Fibroblast of lung (primary cell): ENCODE measurements around the gene TBRG4. TPM values are rescaled to one million over a fixed set of nuclear protein-coding genes. Genes with fewer than 3 reads are reported as not detected.

ENCODE experiments used
- DNase-seq, 2 donors: peaks; one replicate each; pipeline versions ENCODE4 v3.0.0 to v3.0.0-alpha.2; 2010; ENCODE audit warnings: low read depth in 2 of 2
- H2AFZ ChIP-seq: 2 replicates; pipeline ENCODE4 v1.5.1; 2012; ENCODE audit warnings: low read length, control low read depth, inconsistent platforms
- H3K27ac ChIP-seq: 2 replicates; pipeline ENCODE4 v1.5.1; 2011; ENCODE audit warnings: low read length, control low read depth; ENCODE audit not compliant: insufficient read depth
- H3K27me3 ChIP-seq: 2 replicates; pipeline ENCODE4 v1.5.1; 2011; ENCODE audit warnings: mild to moderate bottlenecking, low read length; ENCODE audit not compliant: control insufficient read depth, insufficient read depth
- H3K36me3 ChIP-seq: 2 replicates; pipeline ENCODE4 v1.5.1; 2011; ENCODE audit warnings: low read length; ENCODE audit not compliant: control insufficient read depth, insufficient read depth
- H3K4me1 ChIP-seq: 2 replicates; pipeline ENCODE4 v1.5.1; 2011; ENCODE audit warnings: low read length; ENCODE audit not compliant: control insufficient read depth, insufficient read depth; ENCODE audit errors: extremely low read depth
- H3K4me2 ChIP-seq: 2 replicates; pipeline ENCODE4 v1.5.1; 2011; ENCODE audit warnings: low read length, control low read depth; ENCODE audit not compliant: insufficient read depth; ENCODE audit errors: extremely low read depth
- H3K4me3 ChIP-seq, 4 experiments: fragments of 200-600 bp in 1 of 4; sonication (generic) in 1 of 4; replicated peaks in 1 of 4; 2 replicates each; pipeline ENCODE4 v1.5.1; 2011 to 2016; ENCODE audit warnings: low read length in 4 of 4, low read depth in 3 of 4, mild to moderate bottlenecking in 3 of 4, control low read depth in 2 of 4, inconsistent platforms in 1 of 4, mixed read lengths in 1 of 4; ENCODE audit not compliant: insufficient read depth in 1 of 4; ENCODE audit errors: control extremely low read depth in 1 of 4
- H3K79me2 ChIP-seq: 2 replicates; pipeline ENCODE4 v1.5.1; 2012; ENCODE audit warnings: mild to moderate bottlenecking, low read length, inconsistent platforms; ENCODE audit not compliant: control insufficient read depth, insufficient read depth
- H3K9ac ChIP-seq: 2 replicates; pipeline ENCODE4 v1.5.1; 2011; ENCODE audit warnings: mild to moderate bottlenecking, low read length, control low read depth; ENCODE audit not compliant: insufficient read depth
- H3K9me3 ChIP-seq: 2 replicates; pipeline ENCODE4 v1.5.1; 2012; ENCODE audit warnings: low read depth, low read length; ENCODE audit not compliant: control insufficient read depth, insufficient read depth
- H4K20me1 ChIP-seq: 2 replicates; pipeline ENCODE4 v1.5.1; 2011; ENCODE audit warnings: low read length; ENCODE audit not compliant: control insufficient read depth, insufficient read depth; ENCODE audit errors: extremely low read depth
- CTCF ChIP-seq, 2 donors: IDR thresholded peaks in 1 of 2; conservative IDR thresholded peaks in 1 of 2; 1 replicate in 1 of 2; 2 replicates in 1 of 2; pipeline ENCODE4 v1.5.1; 2011 to 2012; ENCODE audit warnings: low read length in 2 of 2, control low read depth in 1 of 2, inconsistent platforms in 1 of 2, low read depth in 1 of 2, mild to moderate bottlenecking in 1 of 2
- EZH2 ChIP-seq: IDR thresholded peaks from 2 replicates; pipeline ENCODE4 v1.5.1; 2012; ENCODE audit warnings: low read length, control low read depth, mild to moderate bottlenecking; ENCODE audit errors: missing control alignments
- polyA plus RNA-seq, 2 donors: library from polyadenylated mRNA; depleted of rRNA in 1 of 2; stranded (reverse) in 1 of 2; unstranded in 1 of 2; fragments of >200 nt; gene quantifications; 2 replicates each; pipeline ENCODE4 v1.2.1, GENCODE V29; 2011 to 2012; ENCODE audit warnings: missing spikeins in 1 of 2
- total RNA-seq: library from RNA; depleted of rRNA; stranded (reverse); fragments of >200 nt; gene quantifications from 2 replicates; pipeline ENCODE4 v1.2.1, GENCODE V29; 2014

TBRG4 gene
- total and polyA plus RNA-seq, 2 donors (not counting 1 experiment from before 2014, with no cell fraction given), result 27.4 to 52.2 TPM

GRCh38 chr7:45112648-45113047 is 1.2 kb upstream of the TBRG4 start:
- no peaks in the 10 kb centered on the region for H3K9me3 ChIP-seq
- peak overlapping the region in 3 of 4 experiments; percentile 88 to 92 (median 91) for H3K4me3 ChIP-seq
- H3K36me3 ChIP-seq, result peaks cover 11% of the 10 kb centered on the region
- no peak overlapping the region for H2AFZ ChIP-seq
- no peak overlapping the region for H3K27ac ChIP-seq
- peaks cover 7% of the 10 kb centered on the region for H3K27me3 ChIP-seq
- no peak overlapping the region for H3K9ac ChIP-seq
- peak; percentile 50 to 71 for DNase-seq
- TF ChIP-seq EZH2, result no peak
- TF ChIP-seq CTCF (conservative IDR thresholded peaks at IDR 0.05 in 1 of 2, IDR thresholded peaks at IDR 0.05 in 1 of 2; ENCODE audit: low read depth in 1 of 2, low read length in 2 of 2), result no peak
- peaks cover 7% of the 10 kb centered on the region for H3K4me1 ChIP-seq
- H3K79me2 ChIP-seq, result peaks cover 36% of the 10 kb centered on the region
- H4K20me1 ChIP-seq, result no peaks in the 10 kb centered on the region
- peak overlapping the region; percentile 69 for H3K4me2 ChIP-seq

GRCh38 chr7:45108863-45109262 is 2.6 kb downstream of the TBRG4 start:
- no peak overlapping the region for H3K4me2 ChIP-seq

GRCh38 chr7:45107356-45107755 is 4.1 kb downstream of the TBRG4 start:
- no peak overlapping the region for H3K4me2 ChIP-seq
- H4K20me1 ChIP-seq, result no peaks in the 10 kb centered on the region
- peaks cover 30% of the 10 kb centered on the region for H3K36me3 ChIP-seq

More at GRCh38 chr7:45108863-45109262, 2.6 kb downstream of the TBRG4 start:
- Histone ChIP-seq H3K4me1 (peaks cover 7% of the 10 kb centered on the region), H2AFZ (no peak overlapping the region), H4K20me1 (no peaks in the 10 kb centered on the region), H3K79me2 (peaks cover 48% of the 10 kb centered on the region), H3K4me3 (no peak overlapping the region), H3K27me3 (no peaks in the 10 kb centered on the region), H3K9ac (no peak overlapping the region), H3K27ac (no peak overlapping the region), H3K9me3 (no peaks in the 10 kb centered on the region), H3K36me3 (peaks cover 21% of the 10 kb centered on the region)
- no peak for DNase-seq
- no peak for TF ChIP-seq CTCF (conservative IDR thresholded peaks at IDR 0.05 in 1 of 2, IDR thresholded peaks at IDR 0.05 in 1 of 2; ENCODE audit: low read depth in 1 of 2, low read length in 2 of 2)
- TF ChIP-seq EZH2, result no peak

More at GRCh38 chr7:45107356-45107755, 4.1 kb downstream of the TBRG4 start:
- TF ChIP-seq EZH2 (no peak), CTCF (conservative IDR thresholded peaks at IDR 0.05 in 1 of 2, IDR thresholded peaks at IDR 0.05 in 1 of 2; ENCODE audit: low read depth in 1 of 2, low read length in 2 of 2) (no peak)
- peaks cover 3% of the 10 kb centered on the region for H3K4me1 ChIP-seq
- H3K27me3 ChIP-seq, result no peaks in the 10 kb centered on the region
- no peak for DNase-seq
- no peaks in the 10 kb centered on the region for H3K9me3 ChIP-seq
- no peak overlapping the region for H2AFZ ChIP-seq
- peaks cover 48% of the 10 kb centered on the region for H3K79me2 ChIP-seq
- no peak overlapping the region for H3K27ac ChIP-seq
- H3K4me3 ChIP-seq, result no peak overlapping the region
- H3K9ac ChIP-seq, result no peak overlapping the region
